Measurements from ENCODE around the gene KAT7.

DNA sequence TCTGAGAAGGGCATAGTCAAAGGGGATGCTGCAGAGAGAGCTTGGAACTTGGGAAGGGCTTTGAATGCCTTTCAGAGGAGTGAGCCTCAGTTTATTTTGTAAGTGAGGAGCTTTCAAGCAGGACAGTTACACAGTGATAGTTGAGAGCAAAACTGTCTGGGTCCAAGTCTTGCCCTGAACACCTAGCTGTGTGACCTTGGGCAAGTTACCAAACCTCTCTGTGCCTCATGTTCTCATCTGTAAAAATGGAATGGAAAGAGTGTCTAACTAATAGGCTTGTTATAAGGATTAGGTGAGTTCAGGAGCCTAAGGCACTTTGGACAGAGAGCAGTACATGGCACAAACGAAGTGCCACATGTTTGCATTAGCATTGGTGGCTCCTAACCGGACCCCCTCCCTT is 86.4 kb downstream of the KAT7 start:
- TF ChIP-seq, protein P1, sequence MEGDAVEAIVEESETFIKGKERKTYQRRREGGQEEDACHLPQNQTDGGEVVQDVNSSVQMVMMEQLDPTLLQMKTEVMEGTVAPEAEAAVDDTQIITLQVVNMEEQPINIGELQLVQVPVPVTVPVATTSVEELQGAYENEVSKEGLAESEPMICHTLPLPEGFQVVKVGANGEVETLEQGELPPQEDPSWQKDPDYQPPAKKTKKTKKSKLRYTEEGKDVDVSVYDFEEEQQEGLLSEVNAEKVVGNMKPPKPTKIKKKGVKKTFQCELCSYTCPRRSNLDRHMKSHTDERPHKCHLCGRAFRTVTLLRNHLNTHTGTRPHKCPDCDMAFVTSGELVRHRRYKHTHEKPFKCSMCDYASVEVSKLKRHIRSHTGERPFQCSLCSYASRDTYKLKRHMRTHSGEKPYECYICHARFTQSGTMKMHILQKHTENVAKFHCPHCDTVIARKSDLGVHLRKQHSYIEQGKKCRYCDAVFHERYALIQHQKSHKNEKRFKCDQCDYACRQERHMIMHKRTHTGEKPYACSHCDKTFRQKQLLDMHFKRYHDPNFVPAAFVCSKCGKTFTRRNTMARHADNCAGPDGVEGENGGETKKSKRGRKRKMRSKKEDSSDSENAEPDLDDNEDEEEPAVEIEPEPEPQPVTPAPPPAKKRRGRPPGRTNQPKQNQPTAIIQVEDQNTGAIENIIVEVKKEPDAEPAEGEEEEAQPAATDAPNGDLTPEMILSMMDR (IDR thresholded peaks at IDR 0.05), result no peak
- TF ChIP-seq POLR2A (IDR thresholded peaks at IDR 0.05), result no peak

Data from heart left ventricle (tissue), 13 donors.